ENCODE measurements around the gene B4GALT1. TPM values are rescaled to one million over a fixed set of nuclear protein-coding genes. Genes with fewer than 3 reads are reported as not detected.

B4GALT1 gene
- total RNA-seq, 2 donors from 2014 or later: 72.2 to 91.9 TPM

- Mint-ChIP-seq H3K4me1 (ENCODE audit: low read depth) (peaks cover 11% of the 10 kb centered on the region), H3K27me3 (ENCODE audit: low read depth) (no peaks in the 10 kb centered on the region), H3K4me3 (no peak overlapping the region), H3K9me3 (no peaks in the 10 kb centered on the region), H3K36me3 (ENCODE audit: insufficient read depth in 2 of 2) (peaks cover 4 to 10% of the 10 kb centered on the region in 2 donors), H3K27ac (no peak overlapping the region)
- ATAC-seq (replicated peaks in 1 of 2) (peak in 1 of 2 donors; percentile 25), DNase-seq (no peak)
Measured at GRCh38 chr9:33111631-33112030, 55.5 kb downstream of the B4GALT1 start.

- peaks cover 11% of the 10 kb centered on the region for H3K4me1 Mint-ChIP-seq (ENCODE audit: low read depth)
- DNase-seq (no peak), ATAC-seq (replicated peaks in 1 of 2) (no peak)
- peaks cover 4 to 10% of the 10 kb centered on the region in 2 donors for H3K36me3 Mint-ChIP-seq (ENCODE audit: insufficient read depth in 2 of 2)
- H3K9me3 Mint-ChIP-seq: no peaks in the 10 kb centered on the region
- H3K27ac Mint-ChIP-seq: peak overlapping the region; percentile 14
- no peak overlapping the region for H3K4me3 Mint-ChIP-seq
- no peaks in the 10 kb centered on the region for H3K27me3 Mint-ChIP-seq (ENCODE audit: low read depth)
Measured at GRCh38 chr9:33110686-33111085, 56.5 kb downstream of the B4GALT1 start.

GRCh38 chr9:33109850-33110595, 57.1 kb downstream of the B4GALT1 start:
- Mint-ChIP-seq H3K36me3 (ENCODE audit: insufficient read depth in 2 of 2) (peaks cover 4 to 10% of the 10 kb centered on the region in 2 donors), H3K9me3 (no peaks in the 10 kb centered on the region), H3K27ac (peak overlapping the region; percentile 36), H3K4me3 (no peak overlapping the region), H3K4me1 (ENCODE audit: low read depth) (peaks cover 11% of the 10 kb centered on the region), H3K27me3 (ENCODE audit: low read depth) (no peaks in the 10 kb centered on the region)
- no peak for DNase-seq
- no peak for ATAC-seq (replicated peaks in 1 of 2)

- Mint-ChIP-seq H3K9me3 (no peaks in the 10 kb centered on the region), H3K27me3 (ENCODE audit: low read depth) (no peaks in the 10 kb centered on the region), H3K4me3 (no peak overlapping the region), H3K36me3 (ENCODE audit: insufficient read depth in 2 of 2) (peaks cover 4 to 9% of the 10 kb centered on the region in 2 donors), H3K27ac (no peak overlapping the region), H3K4me1 (ENCODE audit: low read depth) (peaks cover 15% of the 10 kb centered on the region)
- DNase-seq (no peak), ATAC-seq (replicated peaks in 1 of 2) (no peak)
Measured at GRCh38 chr9:33109097-33109496, 58.0 kb downstream of the B4GALT1 start.

- Mint-ChIP-seq H3K9me3 (no peaks in the 10 kb centered on the region), H3K27me3 (ENCODE audit: low read depth) (no peaks in the 10 kb centered on the region), H3K27ac (no peak overlapping the region), H3K4me1 (ENCODE audit: low read depth) (peaks cover 15% of the 10 kb centered on the region), H3K36me3 (ENCODE audit: insufficient read depth in 2 of 2) (peaks cover 1 to 3% of the 10 kb centered on the region in 2 donors), H3K4me3 (no peak overlapping the region)
- DNase-seq (no peak), ATAC-seq (replicated peaks in 1 of 2) (no peak)
Measured at GRCh38 chr9:33108472-33108871, 58.7 kb downstream of the B4GALT1 start.

GRCh38 chr9:33107762-33108161, 59.4 kb downstream of the B4GALT1 start:
- ATAC-seq (replicated peaks in 1 of 2): no peak
- peaks cover 15% of the 10 kb centered on the region for H3K4me1 Mint-ChIP-seq (ENCODE audit: low read depth)
- peaks cover 1 to 3% of the 10 kb centered on the region in 2 donors for H3K36me3 Mint-ChIP-seq (ENCODE audit: insufficient read depth in 2 of 2)
- DNase-seq: no peak
- H3K27me3 Mint-ChIP-seq (ENCODE audit: low read depth): no peaks in the 10 kb centered on the region
- no peak overlapping the region for H3K4me3 Mint-ChIP-seq
- H3K27ac Mint-ChIP-seq: no peak overlapping the region
- no peaks in the 10 kb centered on the region for H3K9me3 Mint-ChIP-seq

GRCh38 chr9:33106827-33107621, 60.1 kb downstream of the B4GALT1 start:
- Mint-ChIP-seq H3K9me3 (no peaks in the 10 kb centered on the region), H3K36me3 (ENCODE audit: insufficient read depth in 2 of 2) (peaks cover 1% of the 10 kb centered on the region in 2 donors), H3K4me1 (ENCODE audit: low read depth) (peaks cover 15% of the 10 kb centered on the region), H3K4me3 (no peak overlapping the region), H3K27ac (no peak overlapping the region), H3K27me3 (ENCODE audit: low read depth) (no peaks in the 10 kb centered on the region)
- ATAC-seq (replicated peaks in 1 of 2): no peak
- DNase-seq: no peak

- H3K27me3 Mint-ChIP-seq (ENCODE audit: low read depth): no peaks in the 10 kb centered on the region
- H3K4me1 Mint-ChIP-seq (ENCODE audit: low read depth): peaks cover 15% of the 10 kb centered on the region
- H3K4me3 Mint-ChIP-seq: no peak overlapping the region
- H3K36me3 Mint-ChIP-seq (ENCODE audit: insufficient read depth in 2 of 2): no peaks in the 10 kb centered on the region
- no peaks in the 10 kb centered on the region for H3K9me3 Mint-ChIP-seq
- peak overlapping the region; percentile 49 for H3K27ac Mint-ChIP-seq
- DNase-seq (no peak), ATAC-seq (replicated peaks in 1 of 2) (no peak)
Measured at GRCh38 chr9:33106372-33106771, 60.8 kb downstream of the B4GALT1 start.

GRCh38 chr9:33105959-33106358, 61.2 kb downstream of the B4GALT1 start:
- H3K27me3 Mint-ChIP-seq (ENCODE audit: low read depth): no peaks in the 10 kb centered on the region
- no peak overlapping the region for H3K4me3 Mint-ChIP-seq
- H3K36me3 Mint-ChIP-seq (ENCODE audit: insufficient read depth in 2 of 2): no peaks in the 10 kb centered on the region
- DNase-seq (no peak), ATAC-seq (replicated peaks in 1 of 2) (no peak)
- peaks cover 14% of the 10 kb centered on the region for H3K4me1 Mint-ChIP-seq (ENCODE audit: low read depth)
- H3K27ac Mint-ChIP-seq: peak overlapping the region; percentile 49
- no peaks in the 10 kb centered on the region for H3K9me3 Mint-ChIP-seq

- Mint-ChIP-seq H3K4me1 (ENCODE audit: low read depth) (peaks cover 14% of the 10 kb centered on the region), H3K27me3 (ENCODE audit: low read depth) (no peaks in the 10 kb centered on the region), H3K4me3 (no peak overlapping the region), H3K36me3 (ENCODE audit: insufficient read depth in 2 of 2) (no peaks in the 10 kb centered on the region), H3K27ac (peak overlapping the region; percentile 66), H3K9me3 (no peaks in the 10 kb centered on the region)
- DNase-seq (no peak), ATAC-seq (replicated peaks in 1 of 2) (no peak)
Measured at GRCh38 chr9:33105504-33105903, 61.6 kb downstream of the B4GALT1 start.

GRCh38 chr9:33104401-33104800, 62.7 kb downstream of the B4GALT1 start:
- Mint-ChIP-seq H3K4me3 (no peak overlapping the region), H3K4me1 (ENCODE audit: low read depth) (peaks cover 16% of the 10 kb centered on the region), H3K27me3 (ENCODE audit: low read depth) (no peaks in the 10 kb centered on the region), H3K27ac (peak overlapping the region; percentile 54), H3K9me3 (no peaks in the 10 kb centered on the region), H3K36me3 (ENCODE audit: insufficient read depth in 2 of 2) (no peaks in the 10 kb centered on the region)
- ATAC-seq (replicated peaks in 1 of 2) (no peak), DNase-seq (no peak)

GRCh38 chr9:33103501-33104281, 63.4 kb downstream of the B4GALT1 start:
- DNase-seq (no peak), ATAC-seq (replicated peaks in 1 of 2) (no peak)
- peak overlapping the region; percentile 54 for H3K27ac Mint-ChIP-seq
- peaks cover 16% of the 10 kb centered on the region for H3K4me1 Mint-ChIP-seq (ENCODE audit: low read depth)
- no peaks in the 10 kb centered on the region for H3K36me3 Mint-ChIP-seq (ENCODE audit: insufficient read depth in 2 of 2)
- no peak overlapping the region for H3K4me3 Mint-ChIP-seq
- H3K9me3 Mint-ChIP-seq: no peaks in the 10 kb centered on the region
- no peaks in the 10 kb centered on the region for H3K27me3 Mint-ChIP-seq (ENCODE audit: low read depth)

Data from activated T-cell treated with anti-CD3 and anti-CD28 coated beads, Interleukin-2, amount 50 U/mL, for 72 hours (primary cell).